HG03095 (cell line): ENCODE results near the gene RUFY4.

Experiments used
- ATAC-seq: cut with Tn5 transposase; IDR thresholded peaks from one replicate; pipeline ENCODE4 v1.9.1; 2021; ENCODE audit warnings: moderate library complexity; ENCODE audit not compliant: unreplicated experiment

RUFY4 gene

DNA sequence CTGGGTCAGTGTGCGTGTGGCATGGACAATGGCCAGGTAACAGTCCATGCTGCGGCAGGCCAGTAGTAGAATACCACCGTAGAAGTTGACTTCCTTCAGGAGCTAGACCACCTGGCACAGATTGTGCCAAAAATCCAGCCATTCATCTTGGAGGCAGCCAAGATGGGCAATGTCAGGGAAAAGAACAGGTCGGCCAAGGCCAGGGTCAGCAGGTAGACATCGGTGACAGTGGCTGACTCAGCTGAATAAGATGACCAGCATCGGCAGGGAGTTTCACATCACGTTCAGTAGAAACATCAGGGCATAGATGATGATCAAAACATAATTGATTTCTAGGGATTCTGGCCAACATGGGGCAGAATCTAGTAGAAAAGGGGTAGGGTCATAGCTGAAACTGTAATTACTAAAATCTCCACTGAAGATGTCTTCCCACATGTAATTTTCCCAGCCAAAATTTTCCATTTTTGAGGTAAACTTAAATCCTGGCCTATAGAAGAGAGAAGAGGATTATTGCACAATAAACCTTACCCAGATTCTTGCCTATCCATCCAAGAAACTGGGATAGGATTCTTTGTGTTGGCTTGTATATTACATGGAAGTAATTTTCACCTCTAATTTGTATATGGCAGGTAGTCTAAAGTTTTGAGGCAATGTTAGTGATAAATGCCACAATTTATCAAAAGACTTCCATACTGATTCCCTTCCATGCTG, 7.9 kb upstream of the RUFY4 start:
- ATAC-seq, result no peak

DNA sequence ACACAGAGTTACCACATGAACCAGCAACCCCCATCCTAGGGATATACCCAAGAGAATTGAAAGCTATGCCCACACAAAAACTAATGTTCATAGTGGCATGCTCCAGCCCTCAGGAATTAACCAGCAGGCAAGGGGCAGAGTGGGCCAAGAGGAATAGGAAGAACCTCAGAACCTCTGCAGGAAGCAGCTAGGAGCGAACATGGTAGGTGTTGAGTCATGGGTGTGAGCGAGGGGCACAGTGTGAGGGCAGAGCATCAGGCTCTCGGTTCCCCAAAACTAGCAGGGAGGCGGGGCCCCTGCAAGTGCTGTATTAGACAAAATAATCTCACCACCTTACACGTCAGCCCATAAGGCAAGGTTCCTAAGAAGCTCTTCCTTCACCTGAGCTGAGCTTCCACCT, 5.6 kb upstream of the RUFY4 start:
- peak; percentile 74 for ATAC-seq

DNA sequence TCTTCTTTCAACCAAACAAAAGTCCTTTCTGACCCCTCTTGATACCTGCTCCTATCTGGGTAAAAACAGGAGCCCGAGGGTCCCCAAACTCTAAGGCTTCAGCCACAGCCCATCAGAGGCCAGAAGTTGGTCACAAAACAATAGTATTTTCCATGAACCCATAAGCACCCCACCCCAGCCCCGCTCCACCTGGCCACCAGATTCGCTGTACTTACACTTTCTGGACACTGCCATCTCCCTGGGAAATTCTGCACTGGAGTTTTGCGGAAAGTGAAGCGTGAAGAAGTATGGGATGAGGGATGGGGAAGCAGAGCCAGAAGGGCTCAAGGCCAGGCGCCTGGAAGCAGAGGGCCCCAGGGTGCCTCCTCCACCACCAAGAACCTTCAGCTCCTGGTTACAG, 5.2 kb upstream of the RUFY4 start:
- ATAC-seq, result no peak

DNA sequence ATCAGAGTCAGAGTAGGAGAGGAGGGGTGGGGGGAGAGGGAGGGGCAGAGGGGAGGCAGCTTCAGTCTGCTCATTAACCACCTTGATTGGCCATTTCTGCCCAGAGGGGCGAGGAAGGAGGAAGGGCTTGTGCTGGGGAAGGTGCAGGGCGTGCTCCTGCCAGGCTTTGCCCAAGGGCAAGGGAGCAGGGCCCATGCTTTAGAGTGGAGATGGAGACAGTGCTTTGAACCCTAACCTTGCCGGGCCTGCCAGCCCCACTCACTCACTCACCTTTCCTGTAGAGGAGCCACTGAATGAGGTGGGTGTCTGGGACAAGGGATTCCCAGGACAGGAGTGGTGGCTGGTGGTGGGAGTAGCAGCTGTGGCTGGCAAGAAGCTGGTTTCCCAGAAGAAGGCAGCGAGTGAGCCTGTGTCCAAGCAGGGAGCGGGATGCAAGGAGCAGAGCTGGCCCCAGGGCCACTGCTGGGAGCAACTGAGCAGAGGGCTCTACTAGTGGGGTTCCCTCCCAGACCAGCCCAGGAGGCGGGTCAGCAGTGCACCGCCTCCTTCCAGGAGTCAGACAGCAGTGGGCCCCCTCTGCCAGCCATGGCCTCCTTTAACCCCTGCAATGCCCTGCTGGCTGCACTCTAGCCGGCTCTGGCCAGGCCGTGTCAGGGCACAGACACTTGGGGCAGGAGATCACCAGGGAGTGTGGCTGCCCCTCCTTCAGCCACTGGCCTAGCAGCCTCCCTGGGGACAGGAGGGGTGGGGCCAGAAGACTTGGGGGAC, 3.6 kb upstream of the RUFY4 start:
- no peak for ATAC-seq

DNA sequence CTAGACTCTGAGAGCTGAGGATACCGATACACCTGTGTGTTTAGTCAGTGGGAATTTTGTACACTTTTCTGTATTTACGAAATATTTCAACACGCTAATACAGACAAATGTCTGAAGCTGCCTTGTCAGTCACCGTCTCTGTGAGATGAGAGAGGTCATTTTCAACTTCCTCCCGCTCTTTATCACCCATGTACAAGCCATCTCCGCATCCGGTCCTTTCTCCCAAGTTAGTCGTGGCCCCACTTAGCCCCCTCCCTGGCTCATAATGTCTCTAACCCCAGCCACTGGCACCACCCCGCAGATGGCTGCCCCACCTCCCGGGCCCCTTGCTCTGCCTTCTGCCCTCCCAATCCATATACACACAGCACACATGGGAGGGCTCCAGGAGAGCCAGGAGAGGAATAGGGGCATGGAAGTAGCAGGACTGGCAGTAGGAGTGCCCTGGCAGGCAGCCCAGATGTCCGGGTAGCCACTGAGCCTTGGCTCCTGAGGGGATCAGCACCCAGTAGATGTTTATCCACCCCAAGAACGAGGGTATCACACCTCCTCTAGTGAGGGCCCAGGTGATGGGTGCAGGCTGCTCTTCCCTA, 2.0 kb upstream of the RUFY4 start:
- no peak for ATAC-seq

DNA sequence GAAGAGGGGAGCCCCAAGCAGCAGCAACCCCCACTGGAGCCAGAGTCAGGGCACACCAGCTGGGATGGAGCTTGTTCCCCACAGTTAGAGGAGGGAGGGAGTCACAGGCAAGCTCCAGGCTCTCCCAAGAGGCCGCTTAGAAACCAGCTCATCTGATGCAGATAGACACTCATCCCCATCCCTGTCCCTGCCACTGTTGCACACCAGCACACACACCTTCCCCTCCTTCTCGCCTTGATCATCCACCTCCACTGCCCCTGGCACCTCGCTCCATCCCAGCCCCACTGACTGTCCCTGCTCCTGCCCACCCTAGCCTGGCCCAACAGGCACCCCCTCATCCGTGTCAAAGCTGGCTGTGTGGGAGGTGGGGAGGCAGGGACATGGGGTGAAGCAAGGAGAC, 1.5 kb upstream of the RUFY4 start:
- no peak for ATAC-seq

DNA sequence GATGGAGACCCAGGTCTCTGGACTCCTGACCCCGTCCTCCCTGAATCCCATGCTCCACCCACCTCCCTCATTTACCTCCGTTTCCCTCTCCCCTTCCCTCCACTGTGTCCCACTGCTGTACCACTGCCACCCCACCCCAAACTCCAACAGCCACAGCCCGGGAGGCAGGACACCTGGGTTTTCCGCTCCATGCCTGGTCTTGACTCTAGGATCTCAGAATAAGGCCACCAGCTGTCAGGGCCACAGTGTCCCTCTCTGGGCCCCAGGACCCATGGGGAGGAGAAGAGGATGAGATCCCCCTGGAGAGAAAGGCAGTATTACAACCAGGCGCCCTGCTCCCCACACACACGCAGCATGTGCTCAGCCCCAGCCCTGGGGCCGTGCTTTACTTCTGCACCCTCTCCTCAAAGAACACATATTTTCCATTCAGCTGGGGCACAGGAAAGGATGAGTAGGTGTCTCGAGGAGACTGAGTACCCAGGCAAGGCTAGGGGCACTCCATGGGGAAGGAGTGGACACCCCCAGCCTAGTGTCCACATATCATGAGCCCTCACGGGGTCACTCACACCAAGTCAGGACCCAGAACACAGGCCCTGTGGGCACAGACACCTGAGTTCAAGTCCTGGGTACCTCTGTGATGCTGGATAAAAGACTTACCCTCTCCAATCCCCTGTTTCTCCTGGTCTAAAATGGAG, 700 bp downstream of the RUFY4 start:
- no peak for ATAC-seq

DNA sequence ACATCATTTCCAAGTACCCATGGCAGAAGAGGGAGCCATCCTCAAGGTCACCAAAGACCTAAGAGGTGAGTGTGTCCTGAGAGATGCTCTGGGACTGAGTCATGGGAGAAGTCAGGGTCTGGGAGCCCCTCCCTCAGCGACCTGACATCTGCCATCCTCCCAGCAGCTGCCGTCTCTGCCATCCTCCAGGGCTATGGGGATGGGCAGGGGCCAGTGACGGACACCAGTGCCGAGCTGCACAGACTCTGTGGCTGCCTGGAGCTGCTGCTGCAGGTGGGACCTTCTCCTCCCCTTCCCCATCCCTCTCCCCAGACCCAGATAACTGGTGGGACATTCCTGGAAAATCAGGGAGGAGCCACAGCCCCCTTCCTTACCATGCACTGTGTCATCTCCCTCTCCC, 1.5 kb downstream of the RUFY4 start:
- ATAC-seq, result no peak

DNA sequence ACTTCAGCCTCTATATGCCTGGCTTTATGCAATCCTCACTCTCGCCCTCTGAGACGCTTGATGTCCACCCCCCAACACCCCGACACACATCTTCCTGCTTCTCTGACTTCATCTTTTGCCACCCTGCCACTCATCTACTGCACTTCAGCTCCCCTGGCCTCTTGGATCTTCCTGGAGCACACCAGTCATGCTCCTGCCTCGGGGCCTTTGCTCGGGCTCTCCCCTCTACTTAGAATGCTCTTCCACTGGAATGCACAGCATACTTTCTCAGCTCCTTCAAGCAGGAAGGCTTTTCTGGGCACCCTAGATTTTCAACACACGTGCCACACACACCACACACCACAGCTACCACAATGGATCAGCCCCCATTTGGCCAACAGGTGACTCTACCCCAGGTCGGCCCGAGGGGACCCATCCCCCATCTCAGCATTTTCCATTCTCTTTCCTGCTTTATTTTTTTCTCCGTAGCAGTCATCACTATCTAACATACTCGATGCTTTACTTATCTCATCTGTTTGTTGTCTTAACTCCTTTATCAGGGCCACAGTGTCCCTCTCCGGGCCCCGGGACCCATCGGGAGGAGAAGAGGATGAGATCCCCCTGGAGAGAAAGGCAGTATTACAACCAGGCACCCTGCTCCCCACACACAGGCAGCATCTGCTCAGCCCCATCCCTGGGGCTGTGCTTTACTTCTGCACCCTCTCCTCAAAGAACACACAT, 2.3 kb downstream of the RUFY4 start:
- ATAC-seq, result no peak

DNA sequence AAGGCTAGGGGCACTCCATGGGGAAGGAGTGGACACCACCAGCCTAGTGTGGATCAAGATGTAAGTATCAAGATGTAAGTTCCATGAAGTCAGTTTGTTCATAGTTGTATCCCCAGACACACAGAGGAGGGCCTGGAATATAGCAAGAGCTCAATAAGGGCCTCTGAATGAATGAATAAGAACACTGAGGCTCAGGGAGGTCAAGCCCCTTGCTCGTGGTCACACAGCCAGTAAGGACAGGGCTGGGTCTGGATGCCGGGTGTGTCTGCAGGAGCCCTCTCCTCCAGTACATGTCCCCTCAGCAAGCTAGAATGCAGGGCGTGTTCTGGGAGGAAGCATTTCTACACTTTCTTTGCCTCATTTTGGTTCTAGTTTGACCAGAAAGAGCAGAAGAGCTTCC, 2.9 kb downstream of the RUFY4 start:
- no peak for ATAC-seq

DNA sequence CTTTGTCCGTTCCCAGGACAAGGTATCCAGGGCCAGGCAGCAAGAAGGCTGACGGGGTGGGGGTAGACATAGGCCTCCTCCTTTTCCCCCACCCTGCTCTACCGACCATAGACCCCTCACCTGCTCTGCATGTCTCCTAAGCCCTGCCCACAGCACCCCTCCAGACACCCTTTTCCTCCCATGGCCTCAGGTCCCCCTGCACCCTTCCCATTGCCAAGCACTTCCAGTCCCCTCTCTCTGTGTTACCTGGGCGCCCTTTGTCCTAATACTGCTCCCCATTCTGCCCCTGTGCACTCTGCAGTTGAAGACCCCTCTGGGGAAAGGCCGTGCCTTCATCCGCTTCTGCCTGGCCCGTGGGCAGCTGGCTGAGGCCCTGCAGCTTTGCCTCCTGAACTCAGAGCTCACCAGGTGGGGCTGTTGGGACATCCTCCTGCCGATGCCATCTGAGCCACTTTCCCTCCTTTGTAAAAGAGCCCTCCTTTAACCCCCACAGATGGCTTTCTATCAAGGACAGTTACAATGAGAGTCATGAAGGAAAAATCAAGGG, 3.5 kb downstream of the RUFY4 start:
- no peak for ATAC-seq

DNA sequence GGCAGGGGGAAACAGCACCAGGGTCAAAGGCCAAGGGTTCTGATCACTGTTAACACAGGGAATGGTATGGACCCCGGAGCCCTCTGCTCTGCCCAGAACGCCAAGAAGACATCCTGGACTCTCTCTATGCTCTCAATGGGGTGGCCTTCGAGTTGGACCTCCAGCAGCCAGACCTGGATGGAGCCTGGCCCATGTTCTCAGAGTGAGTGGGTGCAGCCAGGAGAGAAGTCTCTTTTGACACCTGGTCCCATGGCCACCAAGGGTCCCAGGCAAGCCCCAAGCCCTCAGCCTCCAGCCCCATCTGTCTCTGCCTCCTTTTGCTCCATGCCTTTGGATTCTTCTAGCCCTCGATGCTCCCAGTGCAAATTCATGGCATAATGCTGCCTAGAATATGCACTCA, 4.1 kb downstream of the RUFY4 start:
- ATAC-seq, result no peak

DNA sequence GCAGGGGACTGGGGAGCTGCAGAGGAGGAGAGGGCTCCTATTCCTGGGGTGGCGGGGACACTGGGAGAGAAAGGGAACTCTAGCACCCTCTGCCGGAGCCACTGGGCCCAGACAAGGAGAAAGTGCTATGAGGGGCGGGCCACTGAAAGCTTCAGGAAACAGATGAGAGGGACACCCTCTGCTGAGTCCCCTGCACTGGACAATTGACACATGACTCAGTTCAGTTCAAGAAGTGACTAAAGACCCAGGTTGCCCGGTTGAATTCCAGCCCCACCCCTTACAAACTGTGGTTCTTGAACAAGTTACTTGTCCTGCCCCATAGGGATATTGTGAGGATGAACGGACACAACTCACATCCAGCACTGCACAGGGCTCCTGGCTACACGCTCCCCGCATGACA, 5.0 kb downstream of the RUFY4 start:
- peak; percentile 43 for ATAC-seq

DNA sequence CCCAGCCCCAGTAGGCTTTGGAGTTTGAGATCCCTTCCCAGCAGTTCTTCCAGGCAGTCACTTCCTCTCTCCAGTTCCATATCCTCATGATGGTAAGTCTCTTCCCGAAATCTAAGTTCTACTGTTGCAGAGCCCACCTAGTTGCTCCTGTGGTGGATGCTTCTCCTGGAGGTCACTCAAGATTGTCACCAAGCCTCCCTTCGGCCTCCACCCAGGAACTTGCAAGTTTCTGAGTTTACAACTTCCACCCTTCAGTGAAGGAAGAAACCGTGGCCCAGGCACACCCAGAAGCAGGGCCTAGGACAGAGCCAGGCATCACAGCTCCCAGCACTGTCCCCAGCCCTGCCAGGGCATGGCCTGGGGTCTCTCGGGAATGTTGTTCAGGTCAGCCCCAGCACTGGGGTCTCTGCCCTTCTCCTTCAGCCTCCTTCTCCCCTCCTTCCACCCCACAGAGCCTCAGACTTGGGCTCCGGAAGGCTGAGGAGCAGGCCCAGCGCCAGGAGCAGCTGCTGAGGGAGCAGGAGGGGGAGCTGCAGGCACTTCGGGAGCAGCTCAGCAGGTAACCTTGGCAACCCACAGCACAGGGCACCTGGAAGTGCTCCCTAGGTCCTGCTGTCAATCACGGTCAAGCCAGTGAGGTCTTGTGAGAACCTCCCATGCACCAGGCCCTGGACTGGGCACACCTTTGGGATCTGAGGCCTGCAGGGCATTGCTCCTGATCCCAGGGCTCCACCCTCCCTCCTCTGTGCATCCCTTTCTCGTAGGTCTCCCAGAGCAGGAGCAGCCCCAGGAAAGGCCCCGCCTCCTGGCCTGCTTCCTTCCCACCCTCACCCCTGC, 7.1 kb downstream of the RUFY4 start:
- no peak for ATAC-seq

DNA sequence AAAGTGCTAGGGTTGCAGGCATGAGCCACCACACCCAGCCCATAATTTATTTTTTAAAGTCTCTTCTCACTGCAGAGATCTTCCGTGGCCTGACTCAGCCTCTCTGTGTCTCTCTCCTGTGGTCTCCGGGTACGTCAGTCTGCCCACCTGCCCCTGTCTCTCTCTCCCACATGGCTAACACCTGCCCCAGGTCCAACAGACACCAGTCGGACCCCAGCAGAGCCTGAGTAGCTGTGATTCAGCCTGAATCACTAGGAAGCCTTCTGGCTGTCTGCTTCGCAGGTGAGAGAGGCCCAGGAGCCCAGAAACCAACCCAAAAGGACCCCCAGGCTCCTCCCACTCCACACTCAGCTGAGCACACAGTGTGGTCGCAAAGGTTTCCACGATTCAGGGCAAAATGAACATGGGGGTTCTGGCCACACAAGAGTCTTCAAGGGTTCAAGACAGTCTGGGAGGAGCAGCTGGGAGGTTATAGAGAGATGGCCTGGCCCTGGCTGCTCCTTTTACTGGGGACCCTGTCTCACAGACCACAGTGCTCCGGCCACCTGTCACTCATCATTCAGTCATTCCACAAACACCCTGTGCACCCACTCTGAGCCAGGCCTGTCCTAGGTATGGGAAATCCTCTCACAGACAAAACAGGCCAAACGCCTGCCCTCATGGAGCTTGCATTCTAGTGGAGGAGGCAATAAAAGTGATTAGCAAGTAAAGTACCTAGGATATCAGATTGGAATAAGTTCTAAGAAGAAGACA, 8.6 kb downstream of the RUFY4 start:
- ATAC-seq, result no peak

DNA sequence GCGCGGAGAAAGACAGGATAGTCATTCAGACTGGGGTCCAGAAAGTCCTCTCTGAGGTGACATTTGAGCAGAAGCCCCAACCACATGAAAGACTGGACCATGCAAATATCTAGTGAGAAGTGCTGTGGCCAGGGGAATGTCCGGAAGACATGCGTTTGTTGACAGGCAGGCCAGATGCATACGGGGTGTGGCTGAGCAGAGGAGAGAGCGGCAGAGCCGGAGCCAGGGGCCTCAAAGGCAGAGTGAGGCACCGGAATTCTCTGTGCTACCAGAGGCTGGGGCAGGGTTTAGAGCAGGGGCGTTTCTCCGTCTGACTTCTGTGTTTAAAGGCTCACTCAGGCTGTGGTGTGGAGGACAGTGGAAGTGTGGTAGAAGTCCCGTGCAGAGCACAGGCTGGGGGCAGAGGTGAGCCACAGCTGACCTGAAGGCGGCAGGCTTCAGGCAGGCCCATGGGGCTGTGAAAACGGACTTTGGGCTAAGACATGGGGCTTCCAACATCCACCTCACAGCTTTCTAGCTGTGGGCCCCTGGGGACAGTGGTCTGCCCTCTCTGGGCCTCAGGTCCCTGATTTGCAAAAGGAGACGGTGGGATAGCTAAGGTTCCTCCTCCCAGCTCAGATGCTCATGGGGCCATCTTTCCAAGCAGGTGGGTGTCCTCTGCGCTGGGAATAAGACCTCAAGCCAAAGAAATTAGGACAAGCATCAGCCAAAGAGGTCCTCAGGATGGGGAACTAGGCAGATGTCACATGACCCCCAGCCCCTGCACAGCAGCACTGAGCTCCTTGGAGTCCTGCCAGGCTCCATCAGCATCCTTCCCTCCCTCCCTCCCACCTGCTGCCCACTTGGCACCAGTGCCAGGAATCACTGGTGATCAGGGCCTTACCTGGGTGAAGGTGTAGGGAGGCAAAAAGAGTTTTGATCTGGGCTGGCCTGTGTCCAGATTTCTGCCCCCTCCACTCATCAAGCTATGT, 11.2 kb downstream of the RUFY4 start:
- ATAC-seq, result no peak

DNA sequence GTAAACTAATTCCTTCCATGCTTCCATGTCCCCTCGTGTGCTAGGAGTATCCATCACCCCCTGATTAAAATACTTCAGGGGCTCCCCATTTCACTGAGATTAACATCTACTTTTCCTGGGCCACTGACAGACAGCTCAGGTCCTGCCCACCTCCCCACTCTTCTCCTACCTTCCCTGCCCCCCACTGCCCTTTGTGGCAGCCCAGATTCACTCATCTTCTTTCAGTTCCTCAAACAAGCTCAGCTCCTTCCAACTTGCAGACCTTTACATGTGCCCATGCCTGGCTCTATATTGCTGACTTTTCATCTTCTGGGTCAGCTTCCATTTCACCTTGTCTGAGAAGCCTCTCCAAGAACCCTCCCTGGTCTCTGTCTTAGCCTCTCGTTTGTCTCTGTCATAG, 12.0 kb downstream of the RUFY4 start:
- ATAC-seq, result peak; percentile 92

DNA sequence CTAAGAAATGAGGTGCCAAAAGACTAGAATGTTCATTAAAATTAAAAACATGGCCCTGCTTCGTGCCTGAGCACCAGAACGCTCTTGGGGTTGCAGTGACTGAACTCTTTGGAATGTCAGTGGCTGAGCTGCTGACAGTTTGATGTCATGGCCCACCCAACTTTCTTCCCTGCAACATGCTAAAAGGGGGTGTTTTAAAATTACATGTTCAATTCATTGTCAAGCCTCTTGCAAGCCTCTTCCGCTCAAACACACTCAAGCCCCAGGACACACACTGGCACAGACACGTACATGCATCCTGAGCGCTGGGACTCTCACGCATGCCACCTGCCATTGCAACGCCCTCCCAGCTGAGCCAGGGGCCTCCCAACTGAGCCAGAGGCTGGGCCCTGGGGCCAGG, 12.6 kb downstream of the RUFY4 start:
- ATAC-seq, result no peak
